Body of pancreas (tissue), 4 donors: ENCODE results near the gene TMEM63C. TPM values are rescaled to one million over a fixed set of nuclear protein-coding genes. Genes with fewer than 3 reads are reported as not detected.

Experiments
- ATAC-seq: fragments of 150-250 bp; one replicate; pipeline ENCODE4 v1.9.1; 2016
- DNase-seq, 4 donors: peaks; one replicate each; pipeline ENCODE4 v3.0.0-alpha.2; 2019
- H3K27ac ChIP-seq, 4 donors: fragments of 200-600 bp; sonication (generic); 1 replicate in 3 of 4; 2 replicates in 1 of 4; pipeline versions ENCODE4 v1.5.1 to v1.6.1; 2016 to 2019; ENCODE audit warnings: mild to moderate bottlenecking in 1 of 4, mixed read lengths in 1 of 4, moderate library complexity in 1 of 4
- H3K27me3 ChIP-seq, 2 donors: fragments of 200-600 bp; sonication (generic); one replicate each; pipeline ENCODE4 v1.6.0; 2016; ENCODE audit warnings: mild to moderate bottlenecking in 1 of 2
- H3K36me3 ChIP-seq, 2 donors: fragments of 200-600 bp; sonication (generic); replicated peaks in 1 of 2; 2 replicates each; pipeline ENCODE4 v1.5.1; 2016; ENCODE audit warnings: low read depth in 2 of 2; ENCODE audit not compliant: insufficient read depth in 1 of 2
- H3K4me1 ChIP-seq: fragments of 200-600 bp; sonication (generic); one replicate; pipeline ENCODE4 v1.6.0; 2016
- H3K4me3 ChIP-seq, 2 donors: fragments of 200-600 bp; sonication (generic); 1 replicate in 1 of 2; 2 replicates in 1 of 2; pipeline ENCODE4 v1.5.1; 2016 to 2019
- H3K9me3 ChIP-seq, 3 donors: fragments of 200-600 bp; sonication (generic); 1 replicate in 2 of 3; 2 replicates in 1 of 3; pipeline ENCODE4 v1.5.1; 2016
- CTCF ChIP-seq, 7 experiments: fragments of 450-650 bp in 4 of 7; fragments of 200-600 bp in 3 of 7; sonication (generic) in 3 of 7; IDR thresholded peaks; one replicate each; pipeline ENCODE4 v1.5.1; 2016 to 2019; ENCODE audit warnings: antibody characterized with exemption in 7 of 7
- POLR2A ChIP-seq, 3 donors: fragments of 450-650 bp; IDR thresholded peaks; one replicate each; pipeline ENCODE4 v1.6.1; 2016; ENCODE audit warnings: antibody characterized with exemption in 3 of 3, mild to moderate bottlenecking in 2 of 3
- WGBS, 2 donors: methylation state at CpG; one replicate each; pipeline ENCODE4 v1.1.5; 2017; 5-methylcytosine and 5-hydroxymethylcytosine counted together
- intact Hi-C: fragments of 100-400 bp; cut with DNase I; formaldehyde crosslinking; loops from one replicate; pipeline ENCODE4 v1.15.1; 2023
- total RNA-seq, 2 donors: library from RNA; depleted of rRNA; stranded (reverse); fragments of >200 nt; gene quantifications; one replicate each; pipeline ENCODE4 v1.1.0, GENCODE V29; 2016

The TMEM63C gene
- total RNA-seq, 2 donors from 2014 or later = 0.33 to 3.6 TPM

- Histone ChIP-seq H3K27me3 (no peaks in the 10 kb centered on the region), H3K4me3 (no peak overlapping the region), H3K36me3 (no peaks in the 10 kb centered on the region), H3K27ac (no peak overlapping the region), H3K4me1 (no peaks in the 10 kb centered on the region), H3K9me3 (no peaks in the 10 kb centered on the region)
- 80 to 93% methylated on average over 4 of the region's 4 CpGs for WGBS, 2 donors
- no peak for TF ChIP-seq POLR2A (IDR thresholded peaks at IDR 0.05)
- TF ChIP-seq CTCF (IDR thresholded peaks at IDR 0.05) = no peak
- no peak for ATAC-seq
- no peak for DNase-seq
- intact Hi-C loops = no loop called here
Observed at GRCh38 chr14:77212097-77212870, 30.7 kb downstream of the TMEM63C start.

GRCh38 chr14:77212943-77213678 lies 31.5 kb downstream of the TMEM63C start:
- TF ChIP-seq CTCF (IDR thresholded peaks at IDR 0.05) = peak; percentile 54 to 72 (median 67)
- TF ChIP-seq POLR2A (IDR thresholded peaks at IDR 0.05) = no peak
- H3K4me3 ChIP-seq = no peak overlapping the region
- DNase-seq (peak; percentile 57 to 70 (median 64)), ATAC-seq (peak; percentile 70)
- H3K36me3 ChIP-seq = no peaks in the 10 kb centered on the region
- WGBS, 2 donors = 11% methylated on average over 16 to 17 of the region's 17 CpGs
- no peak overlapping the region for H3K27ac ChIP-seq
- H3K27me3 ChIP-seq = no peaks in the 10 kb centered on the region
- H3K9me3 ChIP-seq = no peaks in the 10 kb centered on the region
- H3K4me1 ChIP-seq = no peaks in the 10 kb centered on the region
- intact Hi-C loops = no loop called here

- Histone ChIP-seq H3K27me3 (no peaks in the 10 kb centered on the region), H3K27ac (no peak overlapping the region), H3K4me3 (no peak overlapping the region), H3K4me1 (no peaks in the 10 kb centered on the region), H3K36me3 (no peaks in the 10 kb centered on the region), H3K9me3 (no peaks in the 10 kb centered on the region)
- intact Hi-C loops = no loop called here
- WGBS, 2 donors = 24 to 33% methylated on average over 6 of the region's 6 CpGs
- TF ChIP-seq CTCF (IDR thresholded peaks at IDR 0.05) = no peak
- DNase-seq (no peak), ATAC-seq (no peak)
Observed at GRCh38 chr14:77213679-77214016, 32.0 kb downstream of the TMEM63C start.

- ATAC-seq = no peak
- H3K36me3 ChIP-seq = no peaks in the 10 kb centered on the region
- H3K4me3 ChIP-seq = no peak overlapping the region
- no peaks in the 10 kb centered on the region for H3K27me3 ChIP-seq
- intact Hi-C loops = no loop called here
- TF ChIP-seq POLR2A (IDR thresholded peaks at IDR 0.05) (no peak), CTCF (IDR thresholded peaks at IDR 0.05) (no peak)
- WGBS, 2 donors = 62 to 79% methylated on average over 7 of the region's 7 CpGs
- H3K4me1 ChIP-seq = no peaks in the 10 kb centered on the region
- H3K9me3 ChIP-seq = no peaks in the 10 kb centered on the region
- DNase-seq = no peak
- no peak overlapping the region for H3K27ac ChIP-seq
Observed at GRCh38 chr14:77214216-77214615, 32.6 kb downstream of the TMEM63C start.
